ENCODE measurements around the gene PLXNA4.

Gene PLXNA4

GRCh38 chr7:132544025-132544424, 32.2 kb downstream of the PLXNA4 start:
- no peak for TF ChIP-seq EZH2phosphoT487 (IDR thresholded peaks at IDR 0.05; ENCODE audit: borderline replicate concordance, low read length)
- no peak for TF ChIP-seq CTCF (IDR thresholded peaks at IDR 0.05; ENCODE audit: low read depth, low read length, poor library complexity, severe bottlenecking)
- Histone ChIP-seq H3K36me3 (ENCODE audit: control insufficient read depth, low read length) (no peaks in the 10 kb centered on the region), H3F3A (ENCODE audit: control insufficient read depth, insufficient read depth) (no peaks in the 10 kb centered on the region), H3K79me2 (ENCODE audit: control insufficient read depth, low read length) (no peaks in the 10 kb centered on the region), H4K20me1 (ENCODE audit: control insufficient read depth, insufficient read depth, low read depth, low read length) (no peaks in the 10 kb centered on the region), H3K4me3 (ENCODE audit: low read length) (no peak overlapping the region), H3K27ac (ENCODE audit: low read depth, low read length) (no peak overlapping the region), H3K4me2 (ENCODE audit: low read length) (no peak overlapping the region), H3K4me1 (ENCODE audit: control insufficient read depth, low read length) (no peaks in the 10 kb centered on the region), H3K27me3 (ENCODE audit: control insufficient read depth, low read length) (peaks cover 3% of the 10 kb centered on the region; the same call in 1 of the 2 replicates), H3K9me2 (replicated peaks; ENCODE audit: control insufficient read depth, low read length) (no peaks in the 10 kb centered on the region), H3K9me3 (ENCODE audit: control insufficient read depth, insufficient read depth, low read length) (no peaks in the 10 kb centered on the region)

- H4K20me1 ChIP-seq (ENCODE audit: control insufficient read depth, insufficient read depth, low read depth, low read length): no peaks in the 10 kb centered on the region
- no peak overlapping the region for H3K27ac ChIP-seq (ENCODE audit: low read depth, low read length)
- H3K4me3 ChIP-seq (ENCODE audit: low read length): no peak overlapping the region
- no peak overlapping the region for H3K4me2 ChIP-seq (ENCODE audit: low read length)
- TF ChIP-seq CTCF (IDR thresholded peaks at IDR 0.05; ENCODE audit: low read depth, low read length, poor library complexity, severe bottlenecking) (no peak), EZH2phosphoT487 (IDR thresholded peaks at IDR 0.05; ENCODE audit: borderline replicate concordance, low read length) (no peak)
- H3K79me2 ChIP-seq (ENCODE audit: control insufficient read depth, low read length): no peaks in the 10 kb centered on the region
- H3K4me1 ChIP-seq (ENCODE audit: control insufficient read depth, low read length): no peaks in the 10 kb centered on the region
- no peaks in the 10 kb centered on the region for H3F3A ChIP-seq (ENCODE audit: control insufficient read depth, insufficient read depth)
- no peaks in the 10 kb centered on the region for H3K36me3 ChIP-seq (ENCODE audit: control insufficient read depth, low read length)
- no peaks in the 10 kb centered on the region for H3K9me2 ChIP-seq (replicated peaks; ENCODE audit: control insufficient read depth, low read length)
- H3K27me3 ChIP-seq (ENCODE audit: control insufficient read depth, low read length): peaks cover 3% of the 10 kb centered on the region; the same call in 1 of the 2 replicates
- H3K9me3 ChIP-seq (ENCODE audit: control insufficient read depth, insufficient read depth, low read length): no peaks in the 10 kb centered on the region
These were observed 33.4 kb downstream of the PLXNA4 start for GRCh38 chr7:132542895-132543294.

- Histone ChIP-seq H3K4me3 (ENCODE audit: low read length) (no peak overlapping the region), H3K9me3 (ENCODE audit: control insufficient read depth, insufficient read depth, low read length) (no peaks in the 10 kb centered on the region), H4K20me1 (ENCODE audit: control insufficient read depth, insufficient read depth, low read depth, low read length) (no peaks in the 10 kb centered on the region), H3K79me2 (ENCODE audit: control insufficient read depth, low read length) (no peaks in the 10 kb centered on the region), H3K9me2 (replicated peaks; ENCODE audit: control insufficient read depth, low read length) (no peaks in the 10 kb centered on the region), H3F3A (ENCODE audit: control insufficient read depth, insufficient read depth) (no peaks in the 10 kb centered on the region), H3K27ac (ENCODE audit: low read depth, low read length) (no peak overlapping the region), H3K36me3 (ENCODE audit: control insufficient read depth, low read length) (no peaks in the 10 kb centered on the region), H3K27me3 (ENCODE audit: control insufficient read depth, low read length) (peaks cover 3% of the 10 kb centered on the region; the same call in 1 of the 2 replicates), H3K4me1 (ENCODE audit: control insufficient read depth, low read length) (no peaks in the 10 kb centered on the region), H3K4me2 (ENCODE audit: low read length) (no peak overlapping the region)
- TF ChIP-seq EZH2phosphoT487 (IDR thresholded peaks at IDR 0.05; ENCODE audit: borderline replicate concordance, low read length): no peak
- no peak for TF ChIP-seq CTCF (IDR thresholded peaks at IDR 0.05; ENCODE audit: low read depth, low read length, poor library complexity, severe bottlenecking)
These were observed 34.6 kb downstream of the PLXNA4 start for GRCh38 chr7:132541656-132542055.

All from DOHH2 (cell line).